Measurements from ENCODE around the gene THOC5.

The THOC5 gene

DNA sequence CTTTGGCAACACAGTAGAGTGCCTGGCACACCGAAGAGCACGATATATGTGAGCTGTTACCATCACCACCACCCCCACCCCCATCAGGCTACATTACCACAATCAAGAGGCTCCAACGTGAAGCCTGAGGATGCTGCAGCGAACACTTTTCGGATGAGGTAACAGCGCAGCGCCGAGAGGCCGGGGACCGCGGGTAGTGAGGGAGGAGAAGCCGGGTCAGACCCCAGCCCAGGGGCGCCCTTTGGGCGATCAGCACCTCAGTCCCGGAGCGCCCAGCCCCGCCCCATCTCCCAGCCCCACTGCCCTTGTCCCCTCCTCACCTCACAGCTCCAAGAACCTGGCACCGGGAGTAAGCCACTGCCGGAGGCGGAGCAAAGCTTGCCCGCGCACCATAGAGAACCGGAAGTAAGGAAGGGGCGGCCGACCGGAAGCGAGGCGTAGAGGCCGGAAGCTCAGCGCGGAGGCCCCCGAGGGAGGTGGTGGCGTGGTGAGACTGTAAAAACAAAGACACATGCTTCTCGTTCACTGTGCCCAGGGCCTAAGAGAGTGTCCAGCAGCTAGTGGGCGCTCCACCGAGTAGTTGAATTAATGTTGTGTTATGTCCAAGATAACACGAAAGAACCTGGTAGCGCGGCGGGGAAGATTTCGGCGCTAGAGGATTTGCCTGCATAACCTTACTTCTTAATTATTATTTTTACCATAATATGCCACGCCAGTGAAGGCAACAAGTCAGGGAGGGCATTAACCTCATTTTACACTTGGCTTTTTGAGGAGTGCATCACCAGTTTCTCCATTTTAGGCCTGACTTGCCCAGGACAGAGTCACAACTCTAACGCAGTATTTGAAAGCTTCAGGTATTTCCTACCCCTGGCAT, at the start of gene THOC5 (continued):
- TF ChIP-seq, protein P1, sequence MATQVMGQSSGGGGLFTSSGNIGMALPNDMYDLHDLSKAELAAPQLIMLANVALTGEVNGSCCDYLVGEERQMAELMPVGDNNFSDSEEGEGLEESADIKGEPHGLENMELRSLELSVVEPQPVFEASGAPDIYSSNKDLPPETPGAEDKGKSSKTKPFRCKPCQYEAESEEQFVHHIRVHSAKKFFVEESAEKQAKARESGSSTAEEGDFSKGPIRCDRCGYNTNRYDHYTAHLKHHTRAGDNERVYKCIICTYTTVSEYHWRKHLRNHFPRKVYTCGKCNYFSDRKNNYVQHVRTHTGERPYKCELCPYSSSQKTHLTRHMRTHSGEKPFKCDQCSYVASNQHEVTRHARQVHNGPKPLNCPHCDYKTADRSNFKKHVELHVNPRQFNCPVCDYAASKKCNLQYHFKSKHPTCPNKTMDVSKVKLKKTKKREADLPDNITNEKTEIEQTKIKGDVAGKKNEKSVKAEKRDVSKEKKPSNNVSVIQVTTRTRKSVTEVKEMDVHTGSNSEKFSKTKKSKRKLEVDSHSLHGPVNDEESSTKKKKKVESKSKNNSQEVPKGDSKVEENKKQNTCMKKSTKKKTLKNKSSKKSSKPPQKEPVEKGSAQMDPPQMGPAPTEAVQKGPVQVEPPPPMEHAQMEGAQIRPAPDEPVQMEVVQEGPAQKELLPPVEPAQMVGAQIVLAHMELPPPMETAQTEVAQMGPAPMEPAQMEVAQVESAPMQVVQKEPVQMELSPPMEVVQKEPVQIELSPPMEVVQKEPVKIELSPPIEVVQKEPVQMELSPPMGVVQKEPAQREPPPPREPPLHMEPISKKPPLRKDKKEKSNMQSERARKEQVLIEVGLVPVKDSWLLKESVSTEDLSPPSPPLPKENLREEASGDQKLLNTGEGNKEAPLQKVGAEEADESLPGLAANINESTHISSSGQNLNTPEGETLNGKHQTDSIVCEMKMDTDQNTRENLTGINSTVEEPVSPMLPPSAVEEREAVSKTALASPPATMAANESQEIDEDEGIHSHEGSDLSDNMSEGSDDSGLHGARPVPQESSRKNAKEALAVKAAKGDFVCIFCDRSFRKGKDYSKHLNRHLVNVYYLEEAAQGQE (tag by site-specific recombination; IDR thresholded peaks at IDR 0.05) = no peak
- no peak for TF ChIP-seq SETDB1 (IDR thresholded peaks at IDR 0.05; ENCODE audit: insufficient read length, low read length)
- TF ChIP-seq, protein P2, sequence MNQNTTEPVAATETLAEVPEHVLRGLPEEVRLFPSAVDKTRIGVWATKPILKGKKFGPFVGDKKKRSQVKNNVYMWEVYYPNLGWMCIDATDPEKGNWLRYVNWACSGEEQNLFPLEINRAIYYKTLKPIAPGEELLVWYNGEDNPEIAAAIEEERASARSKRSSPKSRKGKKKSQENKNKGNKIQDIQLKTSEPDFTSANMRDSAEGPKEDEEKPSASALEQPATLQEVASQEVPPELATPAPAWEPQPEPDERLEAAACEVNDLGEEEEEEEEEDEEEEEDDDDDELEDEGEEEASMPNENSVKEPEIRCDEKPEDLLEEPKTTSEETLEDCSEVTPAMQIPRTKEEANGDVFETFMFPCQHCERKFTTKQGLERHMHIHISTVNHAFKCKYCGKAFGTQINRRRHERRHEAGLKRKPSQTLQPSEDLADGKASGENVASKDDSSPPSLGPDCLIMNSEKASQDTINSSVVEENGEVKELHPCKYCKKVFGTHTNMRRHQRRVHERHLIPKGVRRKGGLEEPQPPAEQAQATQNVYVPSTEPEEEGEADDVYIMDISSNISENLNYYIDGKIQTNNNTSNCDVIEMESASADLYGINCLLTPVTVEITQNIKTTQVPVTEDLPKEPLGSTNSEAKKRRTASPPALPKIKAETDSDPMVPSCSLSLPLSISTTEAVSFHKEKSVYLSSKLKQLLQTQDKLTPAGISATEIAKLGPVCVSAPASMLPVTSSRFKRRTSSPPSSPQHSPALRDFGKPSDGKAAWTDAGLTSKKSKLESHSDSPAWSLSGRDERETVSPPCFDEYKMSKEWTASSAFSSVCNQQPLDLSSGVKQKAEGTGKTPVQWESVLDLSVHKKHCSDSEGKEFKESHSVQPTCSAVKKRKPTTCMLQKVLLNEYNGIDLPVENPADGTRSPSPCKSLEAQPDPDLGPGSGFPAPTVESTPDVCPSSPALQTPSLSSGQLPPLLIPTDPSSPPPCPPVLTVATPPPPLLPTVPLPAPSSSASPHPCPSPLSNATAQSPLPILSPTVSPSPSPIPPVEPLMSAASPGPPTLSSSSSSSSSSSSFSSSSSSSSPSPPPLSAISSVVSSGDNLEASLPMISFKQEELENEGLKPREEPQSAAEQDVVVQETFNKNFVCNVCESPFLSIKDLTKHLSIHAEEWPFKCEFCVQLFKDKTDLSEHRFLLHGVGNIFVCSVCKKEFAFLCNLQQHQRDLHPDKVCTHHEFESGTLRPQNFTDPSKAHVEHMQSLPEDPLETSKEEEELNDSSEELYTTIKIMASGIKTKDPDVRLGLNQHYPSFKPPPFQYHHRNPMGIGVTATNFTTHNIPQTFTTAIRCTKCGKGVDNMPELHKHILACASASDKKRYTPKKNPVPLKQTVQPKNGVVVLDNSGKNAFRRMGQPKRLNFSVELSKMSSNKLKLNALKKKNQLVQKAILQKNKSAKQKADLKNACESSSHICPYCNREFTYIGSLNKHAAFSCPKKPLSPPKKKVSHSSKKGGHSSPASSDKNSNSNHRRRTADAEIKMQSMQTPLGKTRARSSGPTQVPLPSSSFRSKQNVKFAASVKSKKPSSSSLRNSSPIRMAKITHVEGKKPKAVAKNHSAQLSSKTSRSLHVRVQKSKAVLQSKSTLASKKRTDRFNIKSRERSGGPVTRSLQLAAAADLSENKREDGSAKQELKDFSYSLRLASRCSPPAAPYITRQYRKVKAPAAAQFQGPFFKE (tag by site-specific recombination; IDR thresholded peaks at IDR 0.05; ENCODE audit: borderline replicate concordance) = no peak
- TF ChIP-seq, protein P3, sequence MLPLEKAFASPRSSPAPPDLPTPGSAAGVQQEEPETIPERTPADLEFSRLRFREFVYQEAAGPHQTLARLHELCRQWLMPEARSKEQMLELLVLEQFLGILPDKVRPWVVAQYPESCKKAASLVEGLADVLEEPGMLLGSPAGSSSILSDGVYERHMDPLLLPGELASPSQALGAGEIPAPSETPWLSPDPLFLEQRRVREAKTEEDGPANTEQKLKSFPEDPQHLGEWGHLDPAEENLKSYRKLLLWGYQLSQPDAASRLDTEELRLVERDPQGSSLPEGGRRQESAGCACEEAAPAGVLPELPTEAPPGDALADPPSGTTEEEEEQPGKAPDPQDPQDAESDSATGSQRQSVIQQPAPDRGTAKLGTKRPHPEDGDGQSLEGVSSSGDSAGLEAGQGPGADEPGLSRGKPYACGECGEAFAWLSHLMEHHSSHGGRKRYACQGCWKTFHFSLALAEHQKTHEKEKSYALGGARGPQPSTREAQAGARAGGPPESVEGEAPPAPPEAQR (tag by site-specific recombination; IDR thresholded peaks at IDR 0.05) = no peak
- TF ChIP-seq ZFP41 (tag by site-specific recombination; IDR thresholded peaks at IDR 0.05; ENCODE audit: borderline replicate concordance) = no peak
- TF ChIP-seq, protein P4, sequence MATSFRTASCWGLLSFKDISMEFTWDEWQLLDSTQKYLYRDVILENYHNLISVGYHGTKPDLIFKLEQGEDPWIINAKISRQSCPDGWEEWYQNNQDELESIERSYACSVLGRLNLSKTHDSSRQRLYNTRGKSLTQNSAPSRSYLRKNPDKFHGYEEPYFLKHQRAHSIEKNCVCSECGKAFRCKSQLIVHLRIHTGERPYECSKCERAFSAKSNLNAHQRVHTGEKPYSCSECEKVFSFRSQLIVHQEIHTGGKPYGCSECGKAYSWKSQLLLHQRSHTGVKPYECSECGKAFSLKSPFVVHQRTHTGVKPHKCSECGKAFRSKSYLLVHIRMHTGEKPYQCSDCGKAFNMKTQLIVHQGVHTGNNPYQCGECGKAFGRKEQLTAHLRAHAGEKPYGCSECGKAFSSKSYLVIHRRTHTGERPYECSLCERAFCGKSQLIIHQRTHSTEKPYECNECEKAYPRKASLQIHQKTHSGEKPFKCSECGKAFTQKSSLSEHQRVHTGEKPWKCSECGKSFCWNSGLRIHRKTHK (tag by site-specific recombination; IDR thresholded peaks at IDR 0.05) = no peak
- no peak for TF ChIP-seq ZNF140 (tag by site-specific recombination; IDR thresholded peaks at IDR 0.05)
- TF ChIP-seq ZBTB17 (tag by site-specific recombination; IDR thresholded peaks at IDR 0.05) = peak; percentile 66
- peak; percentile 57 for TF ChIP-seq ZFHX2 (tag by site-specific recombination; conservative IDR thresholded peaks at IDR 0.05)
- no peak for TF ChIP-seq REPIN1 (tag by site-specific recombination; IDR thresholded peaks at IDR 0.05; ENCODE audit: low read depth)
- TF ChIP-seq ZNF610 (tag by site-specific recombination; IDR thresholded peaks at IDR 0.05; ENCODE audit: borderline replicate concordance) = no peak
- peak; percentile 69 for TF ChIP-seq ZNF561 (tag by site-specific recombination; IDR thresholded peaks at IDR 0.05; ENCODE audit: borderline replicate concordance)
- TF ChIP-seq, protein P5, sequence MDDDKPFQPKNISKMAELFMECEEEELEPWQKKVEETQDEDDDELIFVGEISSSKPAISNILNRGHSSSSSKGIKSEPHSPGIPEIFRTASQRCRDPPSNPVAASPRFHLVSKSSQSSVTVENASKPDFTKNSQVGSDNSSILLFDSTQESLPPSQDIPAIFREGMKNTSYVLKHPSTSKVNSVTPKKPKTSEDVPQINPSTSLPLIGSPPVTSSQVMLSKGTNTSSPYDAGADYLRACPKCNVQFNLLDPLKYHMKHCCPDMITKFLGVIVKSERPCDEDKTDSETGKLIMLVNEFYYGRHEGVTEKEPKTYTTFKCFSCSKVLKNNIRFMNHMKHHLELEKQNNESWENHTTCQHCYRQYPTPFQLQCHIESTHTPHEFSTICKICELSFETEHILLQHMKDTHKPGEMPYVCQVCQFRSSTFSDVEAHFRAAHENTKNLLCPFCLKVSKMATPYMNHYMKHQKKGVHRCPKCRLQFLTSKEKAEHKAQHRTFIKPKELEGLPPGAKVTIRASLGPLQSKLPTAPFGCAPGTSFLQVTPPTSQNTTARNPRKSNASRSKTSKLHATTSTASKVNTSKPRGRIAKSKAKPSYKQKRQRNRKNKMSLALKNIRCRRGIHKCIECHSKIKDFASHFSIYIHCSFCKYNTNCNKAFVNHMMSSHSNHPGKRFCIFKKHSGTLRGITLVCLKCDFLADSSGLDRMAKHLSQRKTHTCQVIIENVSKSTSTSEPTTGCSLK (tag by site-specific recombination; IDR thresholded peaks at IDR 0.05) = no peak
- TF ChIP-seq HOXD13 (CRISPR knock-in tag; IDR thresholded peaks at IDR 0.05; ENCODE audit: borderline replicate concordance) = no peak
- no peak for TF ChIP-seq ZNF747 (tag by site-specific recombination; IDR thresholded peaks at IDR 0.05)
- no peak for TF ChIP-seq ZNF776 (tag by site-specific recombination; IDR thresholded peaks at IDR 0.05; ENCODE audit: borderline replicate concordance)
- TF ChIP-seq ZNF549 (tag by site-specific recombination; IDR thresholded peaks at IDR 0.05) = no peak
- no peak for TF ChIP-seq HOXA7 (CRISPR knock-in tag; IDR thresholded peaks at IDR 0.05; ENCODE audit: borderline replicate concordance)
- no peak for TF ChIP-seq ZNF175 (tag by site-specific recombination; IDR thresholded peaks at IDR 0.05)
- TF ChIP-seq IKZF3 (tag by site-specific recombination; IDR thresholded peaks at IDR 0.05) = peak; percentile 69; the same call in 1 of the 2 replicates
- no peak for TF ChIP-seq ZNF211 (tag by site-specific recombination; IDR thresholded peaks at IDR 0.05; ENCODE audit: low read depth)

All from HEK293 (cell line).